ENCODE results near the gene ANO6. TPM values are rescaled to one million over a fixed set of nuclear protein-coding genes. Genes with fewer than 3 reads are reported as not detected.
"Not testable (repeated sequence)": the region's sequence is repeated elsewhere in the genome, so short reads cannot be mapped to it uniquely, and the experiment has no call there.

ANO6 gene
- total RNA-seq, 2 donors from 2014 or later, result 32.2 to 69.5 TPM

- H3K36me3 Mint-ChIP-seq (ENCODE audit: low read depth), result peaks cover 5% of the 10 kb centered on the region
- H3K4me3 Mint-ChIP-seq, result no peak overlapping the region
- no peak for DNase-seq
- no peaks in the 10 kb centered on the region for H3K9me3 ChIP-seq (ENCODE audit: control insufficient read depth, low read length, poor library complexity, severe bottlenecking)
- H3K4me1 Mint-ChIP-seq, result peaks cover 6% of the 10 kb centered on the region
- ATAC-seq, result no peak
- no peak overlapping the region for H3K27ac Mint-ChIP-seq
- H3K27me3 Mint-ChIP-seq, result no peaks in the 10 kb centered on the region
Observed at GRCh38 chr12:45302621-45303369, 86.9 kb downstream of the ANO6 start.

GRCh38 chr12:45303945-45304344 is 88.0 kb downstream of the ANO6 start:
- ATAC-seq (no peak), DNase-seq (no peak)
- H3K9me3 ChIP-seq (ENCODE audit: control insufficient read depth, low read length, poor library complexity, severe bottlenecking), result no peaks in the 10 kb centered on the region
- H3K27me3 Mint-ChIP-seq, result no peaks in the 10 kb centered on the region
- H3K27ac Mint-ChIP-seq, result no peak overlapping the region
- H3K4me1 Mint-ChIP-seq, result peaks cover 6% of the 10 kb centered on the region
- H3K36me3 Mint-ChIP-seq (ENCODE audit: low read depth), result peaks cover 5% of the 10 kb centered on the region
- no peak overlapping the region for H3K4me3 Mint-ChIP-seq

DNA sequence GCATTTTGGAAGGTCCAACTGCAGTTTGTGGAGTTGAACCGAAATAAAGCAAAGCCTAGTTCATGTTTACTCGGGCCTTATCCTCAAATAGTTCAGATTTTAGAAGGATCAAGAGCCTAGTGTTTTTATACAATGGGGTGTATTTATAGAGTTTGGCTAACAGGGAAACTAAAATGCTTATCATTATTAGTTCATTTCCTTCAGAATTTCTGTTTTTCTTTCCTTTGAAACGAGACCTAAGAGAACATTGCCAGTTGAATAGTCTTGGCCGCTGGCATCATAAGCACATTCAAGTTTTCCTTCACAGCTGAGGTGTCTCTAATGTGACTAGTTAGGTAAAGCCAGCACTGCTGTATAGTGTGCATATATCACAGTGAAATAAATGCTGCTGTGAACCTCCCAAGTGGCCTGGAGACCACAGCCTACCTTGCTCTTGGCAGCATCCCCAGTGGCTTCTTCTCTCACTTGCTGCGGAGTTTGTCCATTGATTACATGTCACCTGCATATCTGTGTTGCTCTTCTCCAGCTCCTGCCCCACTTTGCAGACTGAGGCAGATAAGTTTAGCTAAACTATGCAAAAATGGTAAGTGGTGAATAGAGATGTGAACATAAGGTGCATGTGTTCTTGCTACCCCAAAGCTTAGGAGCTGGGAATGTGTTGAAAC is 88.8 kb downstream of the ANO6 start:
- Mint-ChIP-seq H3K27me3 (no peaks in the 10 kb centered on the region), H3K36me3 (ENCODE audit: low read depth) (peaks cover 5% of the 10 kb centered on the region), H3K4me1 (peaks cover 6% of the 10 kb centered on the region), H3K4me3 (no peak overlapping the region), H3K27ac (no peak overlapping the region)
- ATAC-seq, result no peak
- no peak for DNase-seq
- no peaks in the 10 kb centered on the region for H3K9me3 ChIP-seq (ENCODE audit: control insufficient read depth, low read length, poor library complexity, severe bottlenecking)

DNA sequence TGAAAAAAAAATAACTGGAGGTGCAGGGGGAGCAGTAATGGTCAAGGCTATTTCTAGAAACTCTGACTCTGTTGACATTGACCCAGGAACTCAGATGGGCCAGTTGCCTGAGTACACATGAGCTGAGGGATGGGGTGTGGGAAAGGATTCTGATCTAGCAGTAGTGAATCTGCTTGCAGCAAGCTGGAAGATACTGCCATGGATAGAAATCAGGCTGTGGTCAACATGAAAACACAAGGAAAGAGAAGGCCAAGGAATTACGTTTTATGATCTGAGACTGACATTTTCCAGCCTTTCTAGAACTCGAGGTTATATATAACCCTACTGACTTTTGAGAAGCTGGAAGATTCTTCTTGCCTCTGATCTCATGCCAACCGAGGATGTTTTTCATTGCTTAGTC is 90.0 kb downstream of the ANO6 start:
- no peak overlapping the region for H3K4me3 Mint-ChIP-seq
- H3K9me3 ChIP-seq (ENCODE audit: control insufficient read depth, low read length, poor library complexity, severe bottlenecking), result no peaks in the 10 kb centered on the region
- peaks cover 5% of the 10 kb centered on the region for H3K36me3 Mint-ChIP-seq (ENCODE audit: low read depth)
- no peaks in the 10 kb centered on the region for H3K27me3 Mint-ChIP-seq
- peaks cover 5% of the 10 kb centered on the region for H3K4me1 Mint-ChIP-seq
- ATAC-seq, result no peak
- H3K27ac Mint-ChIP-seq, result no peak overlapping the region
- no peak for DNase-seq

GRCh38 chr12:45309836-45310626 is 94.1 kb downstream of the ANO6 start:
- H3K4me1 Mint-ChIP-seq, result peaks cover 2% of the 10 kb centered on the region
- ATAC-seq, result no peak
- H3K27me3 Mint-ChIP-seq, result no peaks in the 10 kb centered on the region
- no peak for DNase-seq
- H3K27ac Mint-ChIP-seq, result no peak overlapping the region
- no peak overlapping the region for H3K4me3 Mint-ChIP-seq
- H3K36me3 Mint-ChIP-seq (ENCODE audit: low read depth), result peaks cover 3% of the 10 kb centered on the region
- no peaks in the 10 kb centered on the region for H3K9me3 ChIP-seq (ENCODE audit: control insufficient read depth, low read length, poor library complexity, severe bottlenecking)

GRCh38 chr12:45310627-45310968 is 94.7 kb downstream of the ANO6 start:
- Mint-ChIP-seq H3K27me3 (no peaks in the 10 kb centered on the region), H3K36me3 (ENCODE audit: low read depth) (peaks cover 6% of the 10 kb centered on the region), H3K4me3 (no peak overlapping the region), H3K27ac (no peak overlapping the region), H3K4me1 (peaks cover 5% of the 10 kb centered on the region)
- no peak for ATAC-seq
- DNase-seq, result no peak
- no peaks in the 10 kb centered on the region for H3K9me3 ChIP-seq (ENCODE audit: control insufficient read depth, low read length, poor library complexity, severe bottlenecking)

DNA sequence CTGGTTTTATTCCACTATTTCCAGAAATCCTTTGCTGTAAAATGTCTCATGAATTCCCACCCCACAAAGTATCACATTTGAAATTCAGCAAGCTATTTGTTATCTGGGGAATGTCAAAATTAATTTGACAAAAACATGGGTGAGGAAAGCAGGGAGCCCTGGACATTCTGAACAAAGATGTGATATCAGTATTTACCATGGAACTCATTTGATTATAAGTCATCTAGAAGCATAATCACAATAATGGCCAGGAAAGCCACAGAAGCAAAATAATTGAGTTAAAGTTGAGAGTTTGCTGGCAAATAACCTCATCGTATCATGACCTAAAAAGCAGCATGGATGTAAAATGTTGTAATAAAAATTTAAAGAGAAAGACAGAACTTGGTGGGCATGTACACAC is 96.1 kb downstream of the ANO6 start:
- no peaks in the 10 kb centered on the region for H3K27me3 Mint-ChIP-seq
- ATAC-seq (no peak), DNase-seq (no peak)
- H3K27ac Mint-ChIP-seq, result no peak overlapping the region
- no peak overlapping the region for H3K4me3 Mint-ChIP-seq
- H3K4me1 Mint-ChIP-seq, result peaks cover 7% of the 10 kb centered on the region
- no peaks in the 10 kb centered on the region for H3K9me3 ChIP-seq (ENCODE audit: control insufficient read depth, low read length, poor library complexity, severe bottlenecking)
- H3K36me3 Mint-ChIP-seq (ENCODE audit: low read depth), result peaks cover 10% of the 10 kb centered on the region

DNA sequence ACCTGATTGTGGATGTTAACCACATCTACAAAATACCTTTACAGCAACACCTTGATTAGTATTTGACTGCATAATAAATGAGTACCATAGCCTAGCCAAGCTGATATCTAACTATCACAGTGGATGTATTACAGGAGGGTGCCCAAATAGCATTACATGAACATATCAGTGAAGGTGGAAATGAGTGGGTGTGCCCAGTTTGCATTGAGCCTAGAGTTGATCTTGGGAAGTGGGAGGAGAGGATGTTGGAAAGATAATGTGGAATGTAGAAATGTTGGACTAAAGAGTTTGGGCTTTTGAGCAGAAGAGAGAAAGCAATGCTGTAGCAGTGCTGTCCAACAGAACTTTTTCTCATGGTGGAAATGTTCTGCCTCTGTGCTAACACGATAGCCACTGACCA is 98.9 kb downstream of the ANO6 start:
- no peaks in the 10 kb centered on the region for H3K9me3 ChIP-seq (ENCODE audit: control insufficient read depth, low read length, poor library complexity, severe bottlenecking)
- Mint-ChIP-seq H3K27ac (no peak overlapping the region), H3K4me1 (peaks cover 8% of the 10 kb centered on the region), H3K4me3 (no peak overlapping the region), H3K36me3 (ENCODE audit: low read depth) (peaks cover 10% of the 10 kb centered on the region), H3K27me3 (no peaks in the 10 kb centered on the region)
- DNase-seq (no peak), ATAC-seq (no peak)

- Mint-ChIP-seq H3K4me3 (no peak overlapping the region), H3K27ac (no peak overlapping the region), H3K36me3 (ENCODE audit: low read depth) (peaks cover 10% of the 10 kb centered on the region), H3K4me1 (peaks cover 10% of the 10 kb centered on the region), H3K27me3 (no peaks in the 10 kb centered on the region)
- ATAC-seq, result no peak
- DNase-seq, result no peak
- no peaks in the 10 kb centered on the region for H3K9me3 ChIP-seq (ENCODE audit: control insufficient read depth, low read length, poor library complexity, severe bottlenecking)
Observed at GRCh38 chr12:45315462-45315861, 99.6 kb downstream of the ANO6 start.

GRCh38 chr12:45317261-45317660 is 101.4 kb downstream of the ANO6 start:
- not testable (repeated sequence) for H3K27me3 Mint-ChIP-seq; H3K9me3 ChIP-seq (ENCODE audit: control insufficient read depth, low read length, poor library complexity, severe bottlenecking); DNase-seq; H3K4me3 Mint-ChIP-seq; ATAC-seq; H3K27ac Mint-ChIP-seq
- H3K4me1 Mint-ChIP-seq, result peaks cover 13% of the 10 kb centered on the region
- peaks cover 12% of the 10 kb centered on the region for H3K36me3 Mint-ChIP-seq (ENCODE audit: low read depth)

GRCh38 chr12:45322810-45323209 is 106.9 kb downstream of the ANO6 start:
- DNase-seq (no peak), ATAC-seq (no peak)
- H3K27me3 Mint-ChIP-seq, result no peaks in the 10 kb centered on the region
- no peaks in the 10 kb centered on the region for H3K9me3 ChIP-seq (ENCODE audit: control insufficient read depth, low read length, poor library complexity, severe bottlenecking)
- peaks cover 10% of the 10 kb centered on the region for H3K4me1 Mint-ChIP-seq
- no peak overlapping the region for H3K27ac Mint-ChIP-seq
- peaks cover 2% of the 10 kb centered on the region for H3K36me3 Mint-ChIP-seq (ENCODE audit: low read depth)
- no peak overlapping the region for H3K4me3 Mint-ChIP-seq

GRCh38 chr12:45324391-45324790 is 108.5 kb downstream of the ANO6 start:
- no peaks in the 10 kb centered on the region for H3K27me3 Mint-ChIP-seq
- DNase-seq (no peak), ATAC-seq (no peak)
- no peak overlapping the region for H3K27ac Mint-ChIP-seq
- no peaks in the 10 kb centered on the region for H3K9me3 ChIP-seq (ENCODE audit: control insufficient read depth, low read length, poor library complexity, severe bottlenecking)
- peaks cover 2% of the 10 kb centered on the region for H3K36me3 Mint-ChIP-seq (ENCODE audit: low read depth)
- peaks cover 13% of the 10 kb centered on the region for H3K4me1 Mint-ChIP-seq
- H3K4me3 Mint-ChIP-seq, result no peak overlapping the region

- H3K9me3 ChIP-seq (ENCODE audit: control insufficient read depth, low read length, poor library complexity, severe bottlenecking), result no peaks in the 10 kb centered on the region
- Mint-ChIP-seq H3K27ac (no peak overlapping the region), H3K4me3 (no peak overlapping the region), H3K4me1 (peaks cover 11% of the 10 kb centered on the region), H3K36me3 (ENCODE audit: low read depth) (no peaks in the 10 kb centered on the region), H3K27me3 (no peaks in the 10 kb centered on the region)
- DNase-seq (no peak), ATAC-seq (no peak)
Observed at GRCh38 chr12:45326358-45326975, 110.6 kb downstream of the ANO6 start.
